Measurements from ENCODE around the gene KRT80.

KRT80 gene

GRCh38 chr12:52156757-52157565, 34.9 kb downstream of the KRT80 start:
- Histone ChIP-seq H3K4me1 (ENCODE audit: control insufficient read depth, insufficient read depth, low read length) (peaks cover 6% of the 10 kb centered on the region), H3K4me3 (ENCODE audit: low read length) (no peak overlapping the region), H3K27me3 (replicated peaks; ENCODE audit: control insufficient read depth, insufficient read depth, low read length) (peaks cover 2% of the 10 kb centered on the region), H3K9ac (ENCODE audit: low read length) (no peak overlapping the region), H3K9me3 (ENCODE audit: control insufficient read depth, low read length) (no peaks in the 10 kb centered on the region), H3K36me3 (ENCODE audit: control insufficient read depth, insufficient read depth, low read length, severe bottlenecking) (no peaks in the 10 kb centered on the region)
- DNase-seq (ENCODE audit: low read depth), result peak; percentile 87

- Histone ChIP-seq H3K27me3 (replicated peaks; ENCODE audit: control insufficient read depth, insufficient read depth, low read length) (peaks cover 2% of the 10 kb centered on the region), H3K36me3 (ENCODE audit: control insufficient read depth, insufficient read depth, low read length, severe bottlenecking) (no peaks in the 10 kb centered on the region), H3K9ac (ENCODE audit: low read length) (no peak overlapping the region), H3K9me3 (ENCODE audit: control insufficient read depth, low read length) (no peaks in the 10 kb centered on the region), H3K4me3 (ENCODE audit: low read length) (no peak overlapping the region), H3K4me1 (ENCODE audit: control insufficient read depth, insufficient read depth, low read length) (peaks cover 8% of the 10 kb centered on the region)
- no peak for DNase-seq (ENCODE audit: low read depth)
Measured at GRCh38 chr12:52156311-52156710, 35.5 kb downstream of the KRT80 start.

DNA sequence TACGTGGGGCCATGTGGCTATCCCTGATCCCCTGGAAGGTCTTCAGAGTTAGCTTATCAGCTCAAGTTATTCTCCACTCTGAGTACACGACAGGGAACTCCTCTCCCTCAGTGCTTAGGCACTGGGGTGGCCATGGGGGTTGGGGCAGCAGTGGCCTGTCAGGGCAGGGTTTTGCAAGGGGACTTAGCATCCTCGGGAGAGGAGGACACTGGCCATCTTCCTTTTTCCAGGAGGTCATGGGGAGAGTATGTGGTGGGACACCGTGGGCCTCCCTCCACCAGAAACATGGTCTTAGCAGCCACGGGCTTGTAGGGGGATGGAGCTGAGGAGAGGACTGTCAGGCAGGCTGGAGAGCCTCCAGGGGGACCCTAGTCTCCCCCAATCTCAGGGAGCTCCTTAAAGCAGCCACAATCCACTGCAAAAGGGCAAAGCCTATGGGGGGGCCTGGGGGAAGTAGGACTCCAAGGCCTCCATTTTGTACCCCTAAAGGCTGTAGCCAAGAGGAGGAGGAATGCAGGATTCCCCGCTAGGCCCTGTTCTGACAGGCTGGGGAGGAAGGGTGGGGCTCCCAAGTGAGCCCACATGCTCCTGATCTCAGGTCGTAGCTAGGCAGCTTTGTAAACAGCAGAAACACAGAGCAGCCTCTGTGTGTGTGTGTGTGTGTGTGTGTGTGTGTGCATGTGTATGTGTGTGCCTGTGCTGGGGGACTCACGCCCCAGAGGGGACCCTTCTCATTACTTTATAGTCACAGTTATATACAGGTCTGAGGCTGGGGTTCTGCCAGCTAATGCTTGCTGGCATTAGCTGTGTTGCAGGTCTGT, 36.6 kb downstream of the KRT80 start:
- DNase-seq (ENCODE audit: low read depth), result no peak
- H3K9ac ChIP-seq (ENCODE audit: low read length), result no peak overlapping the region
- H3K36me3 ChIP-seq (ENCODE audit: control insufficient read depth, insufficient read depth, low read length, severe bottlenecking), result no peaks in the 10 kb centered on the region
- no peaks in the 10 kb centered on the region for H3K9me3 ChIP-seq (ENCODE audit: control insufficient read depth, low read length)
- H3K4me1 ChIP-seq (ENCODE audit: control insufficient read depth, insufficient read depth, low read length), result peaks cover 5% of the 10 kb centered on the region
- H3K4me3 ChIP-seq (ENCODE audit: low read length), result no peak overlapping the region
- peaks cover 2% of the 10 kb centered on the region for H3K27me3 ChIP-seq (replicated peaks; ENCODE audit: control insufficient read depth, insufficient read depth, low read length)

- peaks cover 28% of the 10 kb centered on the region for H3K4me1 ChIP-seq (ENCODE audit: control insufficient read depth, insufficient read depth, low read length)
- H3K9me3 ChIP-seq (ENCODE audit: control insufficient read depth, low read length), result no peaks in the 10 kb centered on the region
- DNase-seq (ENCODE audit: low read depth), result no peak
- peak overlapping the region; percentile 60 for H3K9ac ChIP-seq (ENCODE audit: low read length)
- H3K4me3 ChIP-seq (ENCODE audit: low read length), result no peak overlapping the region
- no peaks in the 10 kb centered on the region for H3K36me3 ChIP-seq (ENCODE audit: control insufficient read depth, insufficient read depth, low read length, severe bottlenecking)
- H3K27me3 ChIP-seq (replicated peaks; ENCODE audit: control insufficient read depth, insufficient read depth, low read length), result no peaks in the 10 kb centered on the region
Measured at GRCh38 chr12:52152905-52153317, 38.9 kb downstream of the KRT80 start.

- Histone ChIP-seq H3K9ac (ENCODE audit: low read length) (peak overlapping the region; percentile 60), H3K9me3 (ENCODE audit: control insufficient read depth, low read length) (no peaks in the 10 kb centered on the region), H3K4me3 (ENCODE audit: low read length) (peak overlapping the region; percentile 47), H3K36me3 (ENCODE audit: control insufficient read depth, insufficient read depth, low read length, severe bottlenecking) (no peaks in the 10 kb centered on the region), H3K4me1 (ENCODE audit: control insufficient read depth, insufficient read depth, low read length) (peaks cover 34% of the 10 kb centered on the region), H3K27me3 (replicated peaks; ENCODE audit: control insufficient read depth, insufficient read depth, low read length) (no peaks in the 10 kb centered on the region)
- DNase-seq (ENCODE audit: low read depth), result peak; percentile 32
Measured at GRCh38 chr12:52151837-52152783, 39.7 kb downstream of the KRT80 start.

DNA sequence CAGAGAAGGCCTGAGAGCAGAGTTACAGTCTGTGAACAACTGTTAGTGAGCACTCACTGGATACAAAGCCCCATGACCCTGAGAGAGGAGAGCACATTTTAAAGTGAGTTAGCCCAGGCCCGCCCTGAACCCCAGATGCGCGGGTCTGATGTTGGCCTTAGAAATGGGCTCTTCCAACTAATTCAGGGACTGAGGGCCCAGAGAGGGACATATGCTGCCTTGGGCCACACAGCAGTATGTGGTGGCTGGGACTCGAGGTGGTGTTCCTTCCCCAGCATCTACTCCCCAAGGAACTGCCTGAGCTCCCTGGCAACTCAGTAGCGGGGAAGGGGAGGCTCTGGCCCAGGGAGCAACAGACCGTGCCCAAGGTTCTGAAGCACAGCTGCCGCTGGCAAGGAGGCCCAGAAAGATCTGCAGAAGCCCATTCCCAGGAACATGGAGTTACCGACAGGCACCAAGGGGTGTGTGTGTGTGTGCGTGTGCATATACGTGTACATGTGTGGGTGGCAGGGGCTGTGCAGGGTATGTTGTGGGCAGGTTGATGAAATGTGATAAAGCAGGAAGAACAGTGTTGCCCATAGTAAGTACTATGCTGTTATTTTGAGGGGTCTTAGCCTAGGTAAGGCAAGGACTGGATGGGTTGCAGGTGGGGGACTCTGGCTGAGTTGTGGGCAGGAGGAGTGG, 40.5 kb downstream of the KRT80 start:
- Histone ChIP-seq H3K4me1 (ENCODE audit: control insufficient read depth, insufficient read depth, low read length) (peaks cover 42% of the 10 kb centered on the region), H3K9me3 (ENCODE audit: control insufficient read depth, low read length) (no peaks in the 10 kb centered on the region), H3K27me3 (replicated peaks; ENCODE audit: control insufficient read depth, insufficient read depth, low read length) (no peaks in the 10 kb centered on the region), H3K4me3 (ENCODE audit: low read length) (no peak overlapping the region), H3K9ac (ENCODE audit: low read length) (peak overlapping the region; percentile 60), H3K36me3 (ENCODE audit: control insufficient read depth, insufficient read depth, low read length, severe bottlenecking) (no peaks in the 10 kb centered on the region)
- DNase-seq (ENCODE audit: low read depth), result no peak

DNA sequence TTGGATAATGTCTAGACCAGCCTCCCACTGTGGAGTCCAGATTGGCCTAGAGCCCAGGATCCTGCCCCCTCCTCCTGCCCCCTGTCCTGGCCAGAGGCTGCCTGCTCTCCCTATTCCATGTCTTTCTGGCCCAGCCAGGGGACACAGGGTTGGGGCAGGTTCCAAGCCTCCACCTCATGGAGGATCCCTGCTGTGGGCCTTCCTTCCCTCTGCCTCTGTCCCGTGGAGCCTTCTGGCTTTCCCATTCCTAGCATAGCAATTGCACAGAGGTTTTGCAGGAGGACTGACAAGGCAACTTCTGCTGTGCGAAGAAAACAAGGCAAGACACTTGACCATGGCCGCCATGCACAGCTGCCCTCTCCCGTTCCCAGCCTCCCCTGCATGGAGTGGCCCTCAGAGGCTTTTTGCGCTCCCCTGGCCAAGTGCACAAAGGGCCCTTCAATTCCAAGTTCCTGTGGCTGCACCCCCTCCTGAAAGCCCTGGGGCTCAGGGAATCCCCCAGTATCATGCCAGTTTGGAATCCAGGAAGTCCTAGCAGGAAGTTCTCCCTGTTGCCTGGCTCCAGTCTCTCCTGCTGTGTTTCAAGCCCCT, 42.1 kb downstream of the KRT80 start:
- no peaks in the 10 kb centered on the region for H3K9me3 ChIP-seq (ENCODE audit: control insufficient read depth, low read length)
- H3K9ac ChIP-seq (ENCODE audit: low read length), result peak overlapping the region; percentile 77
- DNase-seq (ENCODE audit: low read depth), result no peak
- no peak overlapping the region for H3K4me3 ChIP-seq (ENCODE audit: low read length)
- no peaks in the 10 kb centered on the region for H3K36me3 ChIP-seq (ENCODE audit: control insufficient read depth, insufficient read depth, low read length, severe bottlenecking)
- H3K4me1 ChIP-seq (ENCODE audit: control insufficient read depth, insufficient read depth, low read length), result peaks cover 53% of the 10 kb centered on the region
- H3K27me3 ChIP-seq (replicated peaks; ENCODE audit: control insufficient read depth, insufficient read depth, low read length), result no peaks in the 10 kb centered on the region

GRCh38 chr12:52149182-52149641, 42.6 kb downstream of the KRT80 start:
- peak; percentile 12 for DNase-seq (ENCODE audit: low read depth)
- Histone ChIP-seq H3K9ac (ENCODE audit: low read length) (peak overlapping the region; percentile 77), H3K4me1 (ENCODE audit: control insufficient read depth, insufficient read depth, low read length) (peaks cover 53% of the 10 kb centered on the region), H3K36me3 (ENCODE audit: control insufficient read depth, insufficient read depth, low read length, severe bottlenecking) (no peaks in the 10 kb centered on the region), H3K27me3 (replicated peaks; ENCODE audit: control insufficient read depth, insufficient read depth, low read length) (no peaks in the 10 kb centered on the region), H3K9me3 (ENCODE audit: control insufficient read depth, low read length) (no peaks in the 10 kb centered on the region), H3K4me3 (ENCODE audit: low read length) (no peak overlapping the region)

DNA sequence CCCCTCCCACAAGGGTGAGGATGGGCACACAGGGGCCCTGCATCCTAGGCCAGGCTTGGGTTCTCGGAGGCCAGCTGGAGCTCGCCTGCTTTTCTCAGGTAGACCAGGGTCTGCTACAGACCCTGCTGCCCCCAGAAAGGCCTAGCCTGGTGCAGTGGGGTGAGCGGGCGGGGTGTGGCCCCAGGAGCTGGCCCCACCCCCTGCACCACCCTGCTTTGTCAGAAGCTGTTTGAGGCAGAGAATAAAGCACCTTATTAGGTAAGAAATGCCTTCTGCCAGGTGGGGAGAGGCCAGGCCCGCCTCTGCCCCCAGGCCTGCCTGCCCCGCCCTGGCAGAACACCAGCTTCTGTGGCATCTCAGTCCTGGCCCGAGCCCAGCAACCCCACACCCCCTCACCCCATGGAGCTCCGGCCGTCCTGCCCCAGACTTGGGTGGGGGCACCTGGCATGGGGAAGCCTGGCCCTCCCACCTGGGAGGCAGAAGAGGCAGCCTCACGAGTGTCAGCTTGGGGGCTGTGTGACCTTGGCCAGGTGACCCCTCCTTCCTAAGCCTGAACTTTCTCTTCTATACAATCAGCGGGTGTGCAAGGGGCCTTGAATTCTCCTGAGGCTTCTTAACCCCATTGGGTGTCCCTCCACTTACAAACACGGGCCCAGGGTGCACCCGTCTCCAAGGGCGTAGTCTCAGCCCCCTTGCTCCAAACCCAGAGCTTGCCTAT, 43.2 kb downstream of the KRT80 start:
- no peaks in the 10 kb centered on the region for H3K36me3 ChIP-seq (ENCODE audit: control insufficient read depth, insufficient read depth, low read length, severe bottlenecking)
- H3K9ac ChIP-seq (ENCODE audit: low read length), result peak overlapping the region; percentile 77
- H3K9me3 ChIP-seq (ENCODE audit: control insufficient read depth, low read length), result no peaks in the 10 kb centered on the region
- H3K4me1 ChIP-seq (ENCODE audit: control insufficient read depth, insufficient read depth, low read length), result peaks cover 57% of the 10 kb centered on the region
- DNase-seq (ENCODE audit: low read depth), result no peak
- H3K27me3 ChIP-seq (replicated peaks; ENCODE audit: control insufficient read depth, insufficient read depth, low read length), result no peaks in the 10 kb centered on the region
- no peak overlapping the region for H3K4me3 ChIP-seq (ENCODE audit: low read length)

Measured in adipocyte (in vitro differentiated cells).